ENCODE results near the gene ADAMTS2.

The ADAMTS2 gene

GRCh38 chr5:179304871-179305270, 40.4 kb downstream of the ADAMTS2 start:
- DNase-seq (ENCODE audit: low read depth): no peak
- no peak overlapping the region for H3K4me3 ChIP-seq (ENCODE audit: low read depth, low read length)

- peak; percentile 85 for DNase-seq (ENCODE audit: low read depth)
- H3K4me3 ChIP-seq (ENCODE audit: low read depth, low read length): no peak overlapping the region
Measured at GRCh38 chr5:179304466-179304865, 40.8 kb downstream of the ADAMTS2 start.

DNA sequence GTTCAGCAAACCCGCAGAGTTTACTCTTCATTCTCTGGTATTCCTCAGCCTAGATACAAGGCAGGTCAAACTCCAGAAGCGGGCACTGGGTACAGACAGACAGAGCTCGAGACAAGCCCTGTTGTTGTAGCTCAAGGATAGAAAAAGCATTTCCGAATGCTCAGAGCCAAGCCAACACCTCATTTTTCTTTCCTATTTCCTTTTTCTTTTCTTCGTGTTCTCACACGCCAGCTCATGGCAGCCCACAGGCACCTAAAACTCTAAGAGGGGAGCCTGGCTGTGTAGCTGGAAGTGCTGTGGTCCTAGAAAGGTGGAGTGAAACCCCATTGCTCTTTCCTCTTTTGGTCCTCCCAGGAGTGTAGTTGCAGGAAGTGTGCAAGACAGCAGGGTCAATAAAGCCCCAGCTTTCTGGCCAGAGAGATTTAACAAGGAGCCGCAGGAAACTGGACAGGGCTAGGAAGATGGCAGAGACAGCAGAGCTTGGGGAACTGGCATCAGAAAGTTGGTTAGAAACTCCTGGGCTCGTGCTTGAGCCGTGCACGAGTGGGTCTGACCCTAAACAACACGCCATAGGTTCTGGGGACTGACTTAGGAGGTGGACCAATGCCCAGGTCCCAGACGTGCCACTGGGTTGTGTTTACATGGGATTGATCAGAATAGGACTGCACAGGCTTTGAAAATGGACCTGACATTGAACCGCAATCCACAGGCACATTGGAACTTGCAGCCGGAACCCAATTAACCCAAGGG, 41.6 kb downstream of the ADAMTS2 start:
- no peak overlapping the region for H3K4me3 ChIP-seq (ENCODE audit: low read depth, low read length)
- DNase-seq (ENCODE audit: low read depth): no peak

GRCh38 chr5:179302499-179303185, 42.6 kb downstream of the ADAMTS2 start:
- no peak for DNase-seq (ENCODE audit: low read depth)
- H3K4me3 ChIP-seq (ENCODE audit: low read depth, low read length): no peak overlapping the region

DNA sequence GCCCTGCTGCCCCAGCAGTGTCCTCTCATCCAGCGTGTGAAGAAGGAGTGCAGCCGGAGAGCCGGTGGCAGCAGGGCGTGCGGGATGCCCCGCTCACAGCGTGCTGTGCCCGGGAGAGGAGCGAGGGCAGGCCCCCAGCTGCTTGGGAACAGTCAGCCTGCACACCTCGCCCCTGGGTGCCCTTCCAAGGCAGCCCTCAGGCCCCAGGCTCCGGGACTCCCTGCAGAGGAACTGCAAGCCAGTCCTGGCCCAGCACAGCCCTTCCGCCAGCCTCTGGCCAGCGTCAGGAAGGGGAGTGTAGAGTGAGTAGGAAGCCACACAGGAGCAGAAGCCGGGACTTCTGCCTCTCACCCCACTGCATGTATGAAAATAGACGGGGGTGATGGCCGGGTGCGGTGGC, 43.5 kb downstream of the ADAMTS2 start:
- DNase-seq (ENCODE audit: low read depth): no peak
- H3K4me3 ChIP-seq (ENCODE audit: low read depth, low read length): no peak overlapping the region

DNA sequence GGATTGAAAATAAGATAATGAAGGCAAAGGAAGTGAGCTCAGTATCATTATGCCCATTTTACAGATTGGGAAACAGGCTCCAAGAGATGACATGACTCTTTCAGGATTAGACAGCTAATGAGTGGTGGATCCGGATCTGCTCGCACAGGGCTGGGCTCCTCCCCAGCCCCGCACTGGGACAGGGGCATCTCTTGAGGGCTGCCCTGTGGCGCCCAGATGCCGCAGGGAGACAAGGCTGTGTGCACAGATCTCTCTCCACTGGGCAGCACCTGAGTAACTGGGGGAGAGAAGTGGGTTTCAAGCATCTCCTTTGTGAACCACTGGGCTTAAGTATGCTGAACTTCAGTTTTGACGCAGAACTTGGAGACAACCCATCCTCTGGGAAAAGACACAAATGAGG, 43.9 kb downstream of the ADAMTS2 start:
- no peak for DNase-seq (ENCODE audit: low read depth)
- no peak overlapping the region for H3K4me3 ChIP-seq (ENCODE audit: low read depth, low read length)

DNA sequence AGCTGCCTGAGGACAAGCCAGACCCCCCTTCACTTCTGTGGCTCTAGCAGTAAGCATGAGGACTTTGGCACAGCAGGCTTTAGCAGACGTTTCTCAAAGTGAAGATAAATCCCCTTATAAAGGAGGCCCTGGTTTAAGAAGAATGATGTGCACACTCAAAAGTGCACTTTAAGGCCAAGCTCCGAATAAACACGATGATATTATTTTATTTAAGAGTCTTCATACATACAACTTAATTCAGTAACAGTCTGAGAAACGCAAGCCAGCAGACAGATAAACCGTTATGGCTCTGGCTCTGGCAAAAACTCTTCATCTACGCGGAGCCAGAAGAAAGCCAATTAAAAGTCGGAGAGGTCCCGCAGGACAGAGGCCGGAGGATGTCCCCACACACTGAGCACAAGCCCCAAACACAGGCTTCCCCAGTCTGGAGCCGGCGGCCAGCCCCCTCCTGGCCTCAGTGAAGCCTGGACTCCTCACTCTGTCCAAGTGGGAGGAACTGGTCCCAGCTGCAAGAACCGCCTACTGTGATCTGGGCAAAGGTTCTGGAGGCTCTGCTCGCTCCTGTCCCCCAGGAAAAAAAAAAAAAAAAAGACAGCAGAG, 44.6 kb downstream of the ADAMTS2 start:
- H3K4me3 ChIP-seq (ENCODE audit: low read depth, low read length): no peak overlapping the region
- no peak for DNase-seq (ENCODE audit: low read depth)

DNA sequence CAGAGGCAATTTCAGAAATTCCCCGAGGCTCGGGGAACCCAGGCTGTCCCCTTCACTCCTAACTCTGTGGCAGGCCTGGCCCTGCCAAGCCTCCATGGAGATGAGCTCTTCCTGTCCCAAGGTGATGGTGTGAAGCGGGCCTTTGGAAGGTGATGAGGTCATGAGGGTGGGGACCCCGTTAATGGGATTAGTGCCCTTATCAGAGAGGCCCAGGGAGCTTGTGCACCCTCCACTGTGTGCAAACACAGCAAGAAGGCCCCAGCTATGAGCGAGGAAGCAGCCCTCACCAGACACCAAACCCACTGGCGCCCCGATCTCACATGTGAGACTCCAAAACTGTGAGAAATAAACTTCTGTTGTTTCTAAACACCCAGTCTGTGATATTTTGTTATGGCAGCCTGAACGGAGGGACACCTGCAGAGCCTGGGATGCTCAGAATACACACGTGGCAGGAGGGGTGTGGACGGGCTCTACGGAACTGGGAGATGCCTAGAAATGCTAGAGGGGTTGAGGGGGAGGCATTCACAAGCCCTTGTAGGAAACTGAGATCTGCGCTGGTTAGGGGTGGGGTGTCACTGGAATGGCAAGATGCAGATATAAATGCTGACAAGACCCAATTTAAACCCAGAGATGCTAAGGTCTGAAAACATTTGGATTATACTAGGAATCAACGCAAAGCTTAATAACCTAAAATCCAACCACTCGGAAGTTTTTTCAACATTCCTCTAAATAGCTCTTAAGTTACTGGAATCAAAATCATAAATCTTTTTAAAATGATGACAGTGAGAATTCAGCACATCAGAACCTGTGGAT, 46.9 kb downstream of the ADAMTS2 start:
- no peak overlapping the region for H3K4me3 ChIP-seq (ENCODE audit: low read depth, low read length)
- DNase-seq (ENCODE audit: low read depth): no peak

- H3K4me3 ChIP-seq (ENCODE audit: low read depth, low read length): no peak overlapping the region
- no peak for DNase-seq (ENCODE audit: low read depth)
Measured at GRCh38 chr5:179297486-179298180, 47.6 kb downstream of the ADAMTS2 start.

GRCh38 chr5:179297026-179297425, 48.2 kb downstream of the ADAMTS2 start:
- H3K4me3 ChIP-seq (ENCODE audit: low read depth, low read length): no peak overlapping the region
- DNase-seq (ENCODE audit: low read depth): no peak

DNA sequence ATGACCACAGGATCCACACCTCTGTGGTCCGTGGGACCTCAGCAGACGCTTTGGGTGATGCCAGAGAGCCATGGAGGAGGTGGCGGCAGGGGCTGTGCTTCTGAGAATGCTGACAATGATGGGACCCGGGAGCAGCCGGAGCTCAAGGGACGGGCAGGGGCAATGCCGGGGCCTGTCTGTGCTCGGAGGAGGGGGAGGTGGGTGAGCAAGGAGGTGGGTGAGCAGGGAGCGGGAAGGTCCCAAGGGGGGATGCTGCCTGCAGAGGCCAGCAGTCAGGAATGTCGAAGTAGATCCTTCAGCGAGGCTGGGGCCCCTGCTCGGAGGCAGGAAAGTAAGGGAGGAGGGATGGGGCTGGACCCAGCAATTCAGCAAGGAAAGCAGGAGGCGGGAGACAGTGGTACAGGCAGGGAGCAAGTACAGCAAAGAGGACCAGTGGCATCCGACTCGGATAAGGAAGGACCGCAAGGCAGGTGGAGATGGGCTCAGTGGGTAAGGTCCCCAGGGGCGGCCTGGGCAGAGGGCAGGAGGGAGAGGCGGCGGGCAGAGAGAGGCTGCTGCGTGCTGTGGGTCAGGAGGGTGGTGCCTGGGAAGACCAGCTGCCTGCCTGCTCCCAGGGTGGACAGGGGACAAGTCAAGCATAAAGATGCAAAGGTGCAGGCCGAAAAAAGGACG, 49.0 kb downstream of the ADAMTS2 start:
- no peak overlapping the region for H3K4me3 ChIP-seq (ENCODE audit: low read depth, low read length)
- DNase-seq (ENCODE audit: low read depth): no peak

DNA sequence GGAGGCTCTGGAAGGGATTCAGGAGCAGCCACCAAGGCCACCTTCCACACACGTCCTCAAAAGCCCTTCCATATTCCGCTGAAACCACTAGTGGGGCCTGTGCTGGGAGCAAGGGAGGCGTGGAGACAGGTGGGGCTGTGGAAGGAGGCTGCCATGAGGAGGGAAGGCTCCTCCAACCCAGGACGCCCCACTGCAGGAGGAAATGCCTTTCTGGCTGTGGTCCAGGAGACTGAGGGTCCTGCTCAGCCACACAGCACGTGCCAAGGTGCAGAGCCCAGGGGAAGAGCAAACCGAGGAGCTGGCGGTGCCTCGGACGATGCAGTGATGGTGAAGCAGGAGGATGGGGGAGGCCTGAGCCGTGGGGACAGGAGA, 49.5 kb downstream of the ADAMTS2 start:
- DNase-seq (ENCODE audit: low read depth): no peak
- H3K4me3 ChIP-seq (ENCODE audit: low read depth, low read length): no peak overlapping the region

- no peak overlapping the region for H3K4me3 ChIP-seq (ENCODE audit: low read depth, low read length)
- no peak for DNase-seq (ENCODE audit: low read depth)
Measured at GRCh38 chr5:179294891-179295777, 50.1 kb downstream of the ADAMTS2 start.

- DNase-seq (ENCODE audit: low read depth): no peak
- no peak overlapping the region for H3K4me3 ChIP-seq (ENCODE audit: low read depth, low read length)
Measured at GRCh38 chr5:179294131-179294780, 51.0 kb downstream of the ADAMTS2 start.

DNA sequence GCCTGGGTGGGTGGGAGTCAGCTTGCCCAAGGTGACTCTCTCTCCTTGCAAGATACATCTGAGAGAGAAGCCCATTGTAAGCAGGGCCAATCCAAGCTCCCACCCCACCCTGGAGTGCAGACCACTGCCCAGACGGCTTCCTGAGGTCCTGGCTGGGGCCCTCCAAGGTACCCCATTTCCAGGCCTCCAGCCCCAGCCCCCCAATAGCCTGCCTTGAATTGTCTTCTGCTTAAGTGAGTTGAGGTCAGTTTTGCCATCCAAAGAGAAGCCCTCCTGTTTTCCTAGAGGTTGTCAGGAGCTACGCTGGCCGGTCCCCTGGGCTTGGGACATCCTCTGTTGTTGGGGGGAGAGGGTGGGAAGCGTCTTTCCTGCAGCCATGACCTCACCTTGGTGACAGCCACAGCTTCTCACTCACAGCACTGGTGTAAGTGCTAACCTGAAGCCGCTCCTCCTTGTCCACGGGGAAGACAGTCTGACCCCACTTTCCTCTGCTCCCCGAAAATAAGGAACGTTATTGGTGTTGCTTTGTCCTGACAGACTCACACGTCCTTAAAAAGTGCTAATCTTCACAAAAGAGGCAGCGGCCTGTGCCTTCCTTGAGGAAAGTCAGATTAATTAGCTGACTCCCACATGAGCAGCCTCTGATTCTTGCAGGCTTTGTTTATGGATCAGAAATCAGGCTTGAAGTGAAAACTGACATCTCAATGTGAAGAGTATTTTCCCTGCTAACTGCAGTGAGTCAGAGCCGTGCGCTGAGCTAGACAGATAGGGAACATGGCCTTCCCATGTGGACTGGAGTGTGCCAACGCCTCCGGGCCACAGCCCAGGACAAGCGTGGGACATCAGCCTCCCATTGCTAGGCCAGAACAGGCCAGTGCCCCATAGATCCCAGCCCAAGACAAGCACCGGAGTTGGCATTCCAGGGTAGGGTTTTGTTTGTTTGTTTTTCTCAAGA, 52.3 kb downstream of the ADAMTS2 start:
- no peak overlapping the region for H3K4me3 ChIP-seq (ENCODE audit: low read depth, low read length)
- no peak for DNase-seq (ENCODE audit: low read depth)

DNA sequence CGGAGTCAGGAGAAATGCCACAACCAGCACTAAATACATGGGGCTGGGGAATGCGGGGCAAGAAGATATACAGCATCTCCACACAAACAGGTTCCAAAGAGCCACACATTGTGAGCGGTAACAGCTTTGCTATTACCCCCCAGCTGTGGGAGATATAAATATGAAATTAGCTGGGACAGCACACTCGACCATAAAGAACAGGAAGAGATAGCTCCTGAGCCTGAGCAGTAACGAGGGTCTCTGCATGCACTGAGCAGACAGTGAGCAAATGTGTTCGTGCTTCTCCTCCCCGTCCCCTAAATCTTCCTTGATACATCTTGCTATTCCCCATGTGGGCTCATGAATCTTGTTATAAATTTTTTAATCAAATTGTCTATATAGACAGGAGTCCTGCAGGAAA, 53.1 kb downstream of the ADAMTS2 start:
- no peak for DNase-seq (ENCODE audit: low read depth)
- H3K4me3 ChIP-seq (ENCODE audit: low read depth, low read length): no peak overlapping the region
